SK-N-SH treated with all-trans-retinoic acid at 6 μM for 48 hours (cell line): ENCODE measurements around the gene PTPRG.

Experiments
- ATAC-seq: fragments of 200-7000 bp; cut with Tn5 transposase; 3 replicates; pipeline ENCODE4 v1.9.1; 2020; ENCODE audit warnings: mild to moderate bottlenecking, moderate library complexity
- ARNTL ChIP-seq: fragments of 450-650 bp; formaldehyde crosslinking; IDR thresholded peaks from 2 replicates; pipeline ENCODE4 v1.5.0; 2020; ENCODE audit warnings: low read depth, mild to moderate bottlenecking, moderate library complexity, borderline replicate concordance
- BACH2 ChIP-seq: fragments of 250-450 bp; sonication (Bioruptor Pico); IDR thresholded peaks from 2 replicates; pipeline ENCODE4 v1.9.0; 2021; ENCODE audit warnings: mild to moderate bottlenecking, borderline replicate concordance
- ESRRG ChIP-seq: fragments of 250-450 bp; sonication (Bioruptor Pico); IDR thresholded peaks from 2 replicates; pipeline ENCODE4 v1.6.1; 2021; ENCODE audit warnings: mild to moderate bottlenecking
- ISL1 ChIP-seq: fragments of 250-450 bp; sonication (Bioruptor Pico); IDR thresholded peaks from 2 replicates; pipeline ENCODE4 v2.1.2; 2022; ENCODE audit warnings: mild to moderate bottlenecking, moderate library complexity
- OSR1 ChIP-seq: fragments of 250-450 bp; sonication (Bioruptor Pico); IDR thresholded peaks from 2 replicates; pipeline ENCODE4 v1.8.0; 2022; ENCODE audit warnings: moderate library complexity, mild to moderate bottlenecking, inconsistent platforms
- PPARA ChIP-seq: fragments of 250-450 bp; sonication (Bioruptor Pico); IDR thresholded peaks from 2 replicates; pipeline ENCODE4 v1.5.0; 2020; ENCODE audit warnings: mild to moderate bottlenecking, borderline replicate concordance
- RARB ChIP-seq: fragments of 250-450 bp; sonication (Bioruptor Pico); IDR thresholded peaks from 2 replicates; pipeline ENCODE4 v1.8.0; 2021; ENCODE audit warnings: mild to moderate bottlenecking, moderate library complexity
- TOX ChIP-seq: fragments of 250-450 bp; sonication (Bioruptor Pico); IDR thresholded peaks from 2 replicates; pipeline ENCODE4 v1.8.0; 2021; ENCODE audit warnings: mild to moderate bottlenecking, moderate library complexity, borderline replicate concordance
- ZC3H10 ChIP-seq: fragments of 250-450 bp; sonication (Bioruptor Pico); IDR thresholded peaks from 2 replicates; pipeline ENCODE4 v1.5.1; 2021; ENCODE audit warnings: mild to moderate bottlenecking, moderate library complexity
- ZFP3 ChIP-seq: fragments of 250-450 bp; sonication (Bioruptor Pico); IDR thresholded peaks from 2 replicates; pipeline ENCODE4 v1.5.0; 2020; ENCODE audit warnings: mild to moderate bottlenecking, moderate library complexity
- ZFP30 ChIP-seq: fragments of 450-650 bp; formaldehyde crosslinking; IDR thresholded peaks from 2 replicates; pipeline ENCODE4 v1.5.0; 2022; ENCODE audit warnings: mild to moderate bottlenecking, moderate library complexity
- ZNF565 ChIP-seq: fragments of 450-650 bp; formaldehyde crosslinking; conservative IDR thresholded peaks from 2 replicates; pipeline ENCODE4 v1.5.0; 2020; ENCODE audit warnings: low read depth, mild to moderate bottlenecking, moderate library complexity
- ZNF70 ChIP-seq: fragments of 450-650 bp; formaldehyde crosslinking; IDR thresholded peaks from 2 replicates; pipeline ENCODE4 v1.5.0; 2020; ENCODE audit warnings: mild to moderate bottlenecking, moderate library complexity
- ZNF8 ChIP-seq: fragments of 450-650 bp; formaldehyde crosslinking; IDR thresholded peaks from 2 replicates; pipeline ENCODE4 v1.5.0; 2020; ENCODE audit warnings: mild to moderate bottlenecking, moderate library complexity
- TF ChIP-seq, protein P1 (sequence below): fragments of 250-450 bp; sonication (Bioruptor Pico); IDR thresholded peaks from 2 replicates; pipeline ENCODE4 v1.5.0; 2020; ENCODE audit warnings: mild to moderate bottlenecking, moderate library complexity
- TF ChIP-seq, protein P2 (sequence below): fragments of 250-450 bp; sonication (Bioruptor Pico); IDR thresholded peaks from 2 replicates; pipeline ENCODE4 v1.8.0; 2021; ENCODE audit warnings: low read depth, mild to moderate bottlenecking, moderate library complexity, borderline replicate concordance
- TF ChIP-seq, protein P3 (sequence below): fragments of 250-450 bp; sonication (Bioruptor Pico); IDR thresholded peaks from 2 replicates; pipeline ENCODE4 v1.5.1; 2020; ENCODE audit warnings: low read depth, mild to moderate bottlenecking, moderate library complexity
- TF ChIP-seq, protein P4 (sequence below): fragments of 250-450 bp; sonication (Bioruptor Pico); IDR thresholded peaks from 2 replicates; pipeline ENCODE4 v1.8.0; 2020; ENCODE audit warnings: mild to moderate bottlenecking, moderate library complexity, borderline replicate concordance
- TF ChIP-seq, protein P5 (sequence below): fragments of 250-450 bp; sonication (Bioruptor Pico); IDR thresholded peaks from 2 replicates; pipeline ENCODE4 v1.5.1; 2021; ENCODE audit warnings: mild to moderate bottlenecking, moderate library complexity

PTPRG gene

DNA sequence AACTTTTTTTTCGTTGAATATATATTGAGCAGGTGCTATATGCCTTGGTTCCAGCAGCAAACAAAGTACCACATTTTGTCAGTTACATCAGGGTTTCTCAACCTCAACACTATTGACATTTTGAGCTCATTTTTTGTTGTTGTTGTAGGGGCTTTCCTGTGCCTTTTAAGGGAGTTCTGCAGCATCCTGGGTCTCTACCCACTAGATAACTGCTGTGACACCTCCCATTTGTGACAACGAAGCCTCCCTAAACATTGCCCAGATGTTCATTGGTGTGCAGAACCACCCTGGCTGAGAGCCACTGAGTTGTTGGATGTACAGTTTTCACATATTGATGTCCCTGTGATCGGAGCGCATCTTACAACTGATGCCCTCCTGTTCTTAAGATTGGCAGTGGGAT, 382.6 kb downstream of the PTPRG start:
- ATAC-seq: no peak
- TF ChIP-seq, protein P1, sequence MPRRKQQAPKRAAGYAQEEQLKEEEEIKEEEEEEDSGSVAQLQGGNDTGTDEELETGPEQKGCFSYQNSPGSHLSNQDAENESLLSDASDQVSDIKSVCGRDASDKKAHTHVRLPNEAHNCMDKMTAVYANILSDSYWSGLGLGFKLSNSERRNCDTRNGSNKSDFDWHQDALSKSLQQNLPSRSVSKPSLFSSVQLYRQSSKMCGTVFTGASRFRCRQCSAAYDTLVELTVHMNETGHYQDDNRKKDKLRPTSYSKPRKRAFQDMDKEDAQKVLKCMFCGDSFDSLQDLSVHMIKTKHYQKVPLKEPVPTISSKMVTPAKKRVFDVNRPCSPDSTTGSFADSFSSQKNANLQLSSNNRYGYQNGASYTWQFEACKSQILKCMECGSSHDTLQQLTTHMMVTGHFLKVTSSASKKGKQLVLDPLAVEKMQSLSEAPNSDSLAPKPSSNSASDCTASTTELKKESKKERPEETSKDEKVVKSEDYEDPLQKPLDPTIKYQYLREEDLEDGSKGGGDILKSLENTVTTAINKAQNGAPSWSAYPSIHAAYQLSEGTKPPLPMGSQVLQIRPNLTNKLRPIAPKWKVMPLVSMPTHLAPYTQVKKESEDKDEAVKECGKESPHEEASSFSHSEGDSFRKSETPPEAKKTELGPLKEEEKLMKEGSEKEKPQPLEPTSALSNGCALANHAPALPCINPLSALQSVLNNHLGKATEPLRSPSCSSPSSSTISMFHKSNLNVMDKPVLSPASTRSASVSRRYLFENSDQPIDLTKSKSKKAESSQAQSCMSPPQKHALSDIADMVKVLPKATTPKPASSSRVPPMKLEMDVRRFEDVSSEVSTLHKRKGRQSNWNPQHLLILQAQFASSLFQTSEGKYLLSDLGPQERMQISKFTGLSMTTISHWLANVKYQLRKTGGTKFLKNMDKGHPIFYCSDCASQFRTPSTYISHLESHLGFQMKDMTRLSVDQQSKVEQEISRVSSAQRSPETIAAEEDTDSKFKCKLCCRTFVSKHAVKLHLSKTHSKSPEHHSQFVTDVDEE (CRISPR knock-in tag): no peak
- TF ChIP-seq PPARA (CRISPR knock-in tag): no peak
- TF ChIP-seq, protein P2, sequence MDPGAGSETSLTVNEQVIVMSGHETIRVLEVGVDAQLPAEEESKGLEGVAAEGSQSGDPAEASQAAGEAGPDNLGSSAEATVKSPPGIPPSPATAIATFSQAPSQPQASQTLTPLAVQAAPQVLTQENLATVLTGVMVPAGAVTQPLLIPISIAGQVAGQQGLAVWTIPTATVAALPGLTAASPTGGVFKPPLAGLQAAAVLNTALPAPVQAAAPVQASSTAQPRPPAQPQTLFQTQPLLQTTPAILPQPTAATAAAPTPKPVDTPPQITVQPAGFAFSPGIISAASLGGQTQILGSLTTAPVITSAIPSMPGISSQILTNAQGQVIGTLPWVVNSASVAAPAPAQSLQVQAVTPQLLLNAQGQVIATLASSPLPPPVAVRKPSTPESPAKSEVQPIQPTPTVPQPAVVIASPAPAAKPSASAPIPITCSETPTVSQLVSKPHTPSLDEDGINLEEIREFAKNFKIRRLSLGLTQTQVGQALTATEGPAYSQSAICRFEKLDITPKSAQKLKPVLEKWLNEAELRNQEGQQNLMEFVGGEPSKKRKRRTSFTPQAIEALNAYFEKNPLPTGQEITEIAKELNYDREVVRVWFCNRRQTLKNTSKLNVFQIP (CRISPR knock-in tag): no peak
- TF ChIP-seq RARB (CRISPR knock-in tag): no peak

DNA sequence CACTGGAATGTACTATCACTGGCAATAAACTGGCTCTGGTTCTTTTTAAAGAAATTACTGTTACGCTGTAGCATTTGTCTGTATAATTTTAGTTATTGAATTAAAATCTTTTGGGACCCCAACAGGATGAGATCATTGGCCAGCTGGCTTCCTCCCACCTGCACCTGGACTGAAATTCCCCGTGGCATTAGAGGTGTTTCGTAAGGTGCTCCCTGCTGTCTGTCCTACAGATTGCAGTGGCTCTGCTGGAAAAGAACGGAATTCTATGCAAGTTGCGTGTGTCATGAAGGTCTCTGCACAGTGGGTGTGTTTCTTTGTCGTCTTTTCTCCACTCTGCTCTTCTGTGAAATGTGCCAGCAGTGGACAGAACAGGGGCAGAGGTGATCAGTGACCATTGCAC, 383.4 kb downstream of the PTPRG start:
- TF ChIP-seq TOX (CRISPR knock-in tag): no peak
- TF ChIP-seq ZNF565 (CRISPR knock-in tag): no peak
- TF ChIP-seq, protein P2 (CRISPR knock-in tag): no peak
- no peak for TF ChIP-seq ZNF8
- no peak for TF ChIP-seq ARNTL
- TF ChIP-seq, protein P3, sequence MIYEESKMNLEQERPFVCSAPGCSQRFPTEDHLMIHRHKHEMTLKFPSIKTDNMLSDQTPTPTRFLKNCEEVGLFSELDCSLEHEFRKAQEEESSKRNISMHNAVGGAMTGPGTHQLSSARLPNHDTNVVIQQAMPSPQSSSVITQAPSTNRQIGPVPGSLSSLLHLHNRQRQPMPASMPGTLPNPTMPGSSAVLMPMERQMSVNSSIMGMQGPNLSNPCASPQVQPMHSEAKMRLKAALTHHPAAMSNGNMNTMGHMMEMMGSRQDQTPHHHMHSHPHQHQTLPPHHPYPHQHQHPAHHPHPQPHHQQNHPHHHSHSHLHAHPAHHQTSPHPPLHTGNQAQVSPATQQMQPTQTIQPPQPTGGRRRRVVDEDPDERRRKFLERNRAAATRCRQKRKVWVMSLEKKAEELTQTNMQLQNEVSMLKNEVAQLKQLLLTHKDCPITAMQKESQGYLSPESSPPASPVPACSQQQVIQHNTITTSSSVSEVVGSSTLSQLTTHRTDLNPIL: no peak
- TF ChIP-seq ISL1 (CRISPR knock-in tag): no peak
- TF ChIP-seq RARB (CRISPR knock-in tag): no peak
- no peak for TF ChIP-seq OSR1
- no peak for TF ChIP-seq ZNF70 (CRISPR knock-in tag)
- no peak for TF ChIP-seq BACH2 (CRISPR knock-in tag)
- TF ChIP-seq, protein P4, sequence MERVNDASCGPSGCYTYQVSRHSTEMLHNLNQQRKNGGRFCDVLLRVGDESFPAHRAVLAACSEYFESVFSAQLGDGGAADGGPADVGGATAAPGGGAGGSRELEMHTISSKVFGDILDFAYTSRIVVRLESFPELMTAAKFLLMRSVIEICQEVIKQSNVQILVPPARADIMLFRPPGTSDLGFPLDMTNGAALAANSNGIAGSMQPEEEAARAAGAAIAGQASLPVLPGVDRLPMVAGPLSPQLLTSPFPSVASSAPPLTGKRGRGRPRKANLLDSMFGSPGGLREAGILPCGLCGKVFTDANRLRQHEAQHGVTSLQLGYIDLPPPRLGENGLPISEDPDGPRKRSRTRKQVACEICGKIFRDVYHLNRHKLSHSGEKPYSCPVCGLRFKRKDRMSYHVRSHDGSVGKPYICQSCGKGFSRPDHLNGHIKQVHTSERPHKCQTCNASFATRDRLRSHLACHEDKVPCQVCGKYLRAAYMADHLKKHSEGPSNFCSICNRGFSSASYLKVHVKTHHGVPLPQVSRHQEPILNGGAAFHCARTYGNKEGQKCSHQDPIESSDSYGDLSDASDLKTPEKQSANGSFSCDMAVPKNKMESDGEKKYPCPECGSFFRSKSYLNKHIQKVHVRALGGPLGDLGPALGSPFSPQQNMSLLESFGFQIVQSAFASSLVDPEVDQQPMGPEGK (CRISPR knock-in tag): no peak
- TF ChIP-seq, protein P5, sequence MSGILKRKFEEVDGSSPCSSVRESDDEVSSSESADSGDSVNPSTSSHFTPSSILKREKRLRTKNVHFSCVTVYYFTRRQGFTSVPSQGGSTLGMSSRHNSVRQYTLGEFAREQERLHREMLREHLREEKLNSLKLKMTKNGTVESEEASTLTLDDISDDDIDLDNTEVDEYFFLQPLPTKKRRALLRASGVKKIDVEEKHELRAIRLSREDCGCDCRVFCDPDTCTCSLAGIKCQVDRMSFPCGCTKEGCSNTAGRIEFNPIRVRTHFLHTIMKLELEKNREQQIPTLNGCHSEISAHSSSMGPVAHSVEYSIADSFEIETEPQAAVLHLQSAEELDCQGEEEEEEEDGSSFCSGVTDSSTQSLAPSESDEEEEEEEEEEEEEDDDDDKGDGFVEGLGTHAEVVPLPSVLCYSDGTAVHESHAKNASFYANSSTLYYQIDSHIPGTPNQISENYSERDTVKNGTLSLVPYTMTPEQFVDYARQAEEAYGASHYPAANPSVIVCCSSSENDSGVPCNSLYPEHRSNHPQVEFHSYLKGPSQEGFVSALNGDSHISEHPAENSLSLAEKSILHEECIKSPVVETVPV (CRISPR knock-in tag): no peak
- no peak for TF ChIP-seq ZFP30 (CRISPR knock-in tag)
- no peak for TF ChIP-seq ESRRG (CRISPR knock-in tag)
- no peak for TF ChIP-seq PPARA (CRISPR knock-in tag)
- TF ChIP-seq, all 23 proteins: peak for 0
- ATAC-seq: no peak

DNA sequence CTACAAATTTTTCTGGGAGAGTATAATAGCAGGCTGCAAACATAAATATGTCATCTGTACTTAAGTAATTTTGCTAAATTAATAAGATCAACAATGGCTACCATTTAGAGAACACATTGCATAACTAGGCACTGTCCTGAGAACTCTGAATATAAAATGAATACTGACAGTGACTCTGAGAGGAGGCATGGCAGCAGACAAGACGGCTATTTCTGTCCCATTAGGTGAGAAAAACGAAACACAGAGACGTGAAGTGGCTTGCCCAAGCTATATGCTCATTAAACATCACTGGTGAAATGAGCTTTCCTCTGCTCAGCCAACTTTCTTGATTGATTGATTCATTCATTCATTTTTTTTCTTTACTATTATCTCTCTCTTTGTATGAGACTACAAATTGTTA, 384.3 kb downstream of the PTPRG start:
- TF ChIP-seq ZC3H10 (CRISPR knock-in tag): no peak
- TF ChIP-seq, protein P2 (CRISPR knock-in tag): no peak
- no peak for TF ChIP-seq ZFP3
- peak; percentile 86 for TF ChIP-seq ISL1 (CRISPR knock-in tag)
- no peak for ATAC-seq
